GM23248 (cell line): ENCODE measurements around the gene ZBTB12. TPM values are rescaled to one million over a fixed set of nuclear protein-coding genes. Genes with fewer than 3 reads are reported as not detected.
A peak's percentile ranks its signal among the peaks of the same experiment; 100 is the strongest.

ENCODE experiments used
- DNase-seq: peaks from one replicate; pipeline ENCODE4 v3.0.0-alpha.2; 2015
- H2AFZ ChIP-seq: fragments of 200-600 bp; sonication (generic); 2 replicates; pipeline ENCODE4 v1.6.1; 2016; ENCODE audit warnings: antibody characterized with exemption
- H3F3A ChIP-seq: fragments of 200-600 bp; sonication (generic); 2 replicates; pipeline ENCODE4 v1.6.1; 2016; ENCODE audit warnings: mild to moderate bottlenecking, antibody characterized with exemption, mixed run types; ENCODE audit not compliant: insufficient read depth
- H3K27ac ChIP-seq: fragments of 200-600 bp; sonication (generic); 2 replicates; pipeline ENCODE4 v1.5.1; 2016; ENCODE audit warnings: mild to moderate bottlenecking
- H3K27me3 ChIP-seq: fragments of 200-600 bp; sonication (generic); replicated peaks from 2 replicates; pipeline ENCODE4 v1.6.1; 2016; ENCODE audit warnings: mild to moderate bottlenecking; ENCODE audit not compliant: insufficient read depth
- H3K36me3 ChIP-seq: fragments of 200-600 bp; sonication (generic); 2 replicates; pipeline ENCODE4 v1.6.1; 2016; ENCODE audit warnings: low read depth, mild to moderate bottlenecking
- H3K4me1 ChIP-seq: fragments of 200-600 bp; sonication (generic); 2 replicates; pipeline ENCODE4 v1.6.1; 2016; ENCODE audit warnings: mild to moderate bottlenecking; ENCODE audit not compliant: insufficient read depth
- H3K4me2 ChIP-seq: fragments of 200-600 bp; sonication (generic); one replicate; pipeline ENCODE4 v1.6.1; 2016; ENCODE audit warnings: mild to moderate bottlenecking; ENCODE audit not compliant: unreplicated experiment
- H3K4me3 ChIP-seq: fragments of 200-600 bp; sonication (generic); 2 replicates; pipeline ENCODE4 v1.5.1; 2016; ENCODE audit warnings: mild to moderate bottlenecking
- H3K79me2 ChIP-seq: fragments of 200-600 bp; sonication (generic); 2 replicates; pipeline ENCODE4 v1.6.1; 2016; ENCODE audit warnings: mild to moderate bottlenecking; ENCODE audit not compliant: insufficient read depth
- H3K9ac ChIP-seq: fragments of 200-600 bp; sonication (generic); 2 replicates; pipeline ENCODE4 v1.6.1; 2016; ENCODE audit warnings: mild to moderate bottlenecking
- H3K9me2 ChIP-seq: fragments of 200-600 bp; sonication (generic); 2 replicates; pipeline ENCODE4 v1.6.1; 2016; ENCODE audit warnings: mixed run types, mild to moderate bottlenecking, moderate library complexity; ENCODE audit not compliant: insufficient read depth
- H3K9me3 ChIP-seq: fragments of 200-600 bp; sonication (generic); one replicate; pipeline ENCODE4 v1.6.1; 2017; ENCODE audit warnings: low read depth
- H4K20me1 ChIP-seq: fragments of 200-600 bp; sonication (generic); 2 replicates; pipeline ENCODE4 v1.6.0; 2016; ENCODE audit not compliant: insufficient read depth
- EZH2 ChIP-seq: fragments of 200-600 bp; sonication (generic); IDR thresholded peaks from 2 replicates; pipeline ENCODE4 v1.6.1; 2018; ENCODE audit warnings: antibody characterized with exemption, mild to moderate bottlenecking; ENCODE audit not compliant: insufficient read depth, poor library complexity, severe bottlenecking
- EZH2phosphoT487 ChIP-seq: fragments of 200-600 bp; sonication (generic); IDR thresholded peaks from 2 replicates; pipeline ENCODE4 v1.6.1; 2018; ENCODE audit warnings: antibody characterized with exemption, moderate library complexity, mild to moderate bottlenecking, low read depth; ENCODE audit not compliant: insufficient read depth
- WGBS, 2 experiments: methylation state at CpG; one replicate each; pipeline ENCODE4 v1.1.6; 2015 to 2017; ENCODE audit warnings: low lambda C conversion rate in 2 of 2, low coverage in 1 of 2; ENCODE audit errors: missing lambda C conversion rate in 2 of 2; 5-methylcytosine and 5-hydroxymethylcytosine counted together
- in situ Hi-C: fragments of 300-500 bp; cut with MboI; formaldehyde crosslinking; loops from 2 replicates; pipeline ENCODE4 v1.15.0; 2020
- polyA plus RNA-seq: library from polyadenylated mRNA; unstranded; fragments of >200 nt; fragmentation: Nextera tagmentation; extraction: Ambion mirVana; gene quantifications from 2 replicates; pipeline ENCODE4 v1.2.1, GENCODE V29; 2016
- total RNA-seq: library from RNA; depleted of rRNA; stranded (reverse); fragments of >200 nt; shearing (Covaris generic); gene quantifications from 2 replicates; pipeline ENCODE4 v1.2.3, GENCODE V29; 2014

The ZBTB12 gene
- total and polyA plus RNA-seq, 2 experiments from 2014 or later: 6.1 TPM; not detected in 1

DNA sequence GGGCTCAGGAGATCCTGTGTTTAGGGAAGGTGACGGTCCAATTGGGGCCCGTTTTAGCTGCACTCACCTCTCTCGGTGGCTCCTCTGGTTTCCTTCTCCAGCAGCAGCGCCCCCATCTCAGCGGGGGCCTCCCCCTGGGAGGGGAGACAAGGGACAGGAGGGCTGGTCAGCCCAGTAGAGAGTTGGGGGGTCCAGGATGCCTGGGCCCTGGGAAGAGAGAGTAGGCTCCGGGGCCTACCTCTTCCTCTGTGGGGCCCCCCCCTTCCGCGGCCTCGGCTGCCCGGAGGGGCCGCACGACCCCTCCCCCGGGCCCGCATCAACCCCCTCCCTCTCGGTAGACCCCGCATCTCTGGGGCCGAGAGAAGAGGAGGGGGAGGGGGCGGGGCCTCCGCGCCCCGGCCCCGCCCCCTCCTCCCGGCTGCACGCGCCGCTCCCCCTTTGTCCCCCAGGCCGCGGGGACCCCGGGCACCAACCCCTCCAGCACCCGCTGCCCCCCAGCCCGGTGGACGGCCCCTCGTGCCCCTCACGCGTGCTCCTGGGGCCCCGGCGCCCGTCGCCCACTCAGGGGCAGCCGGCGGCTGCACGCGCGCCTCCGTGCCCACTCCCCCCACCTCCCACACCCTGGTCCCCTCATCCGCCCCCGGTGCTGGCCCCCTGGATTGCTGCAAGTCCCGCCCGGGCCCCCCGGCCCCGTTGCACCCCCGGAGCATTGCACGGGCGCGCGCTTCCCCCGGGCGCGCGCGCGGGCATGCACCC is 4.9 kb downstream of the ZBTB12 start:
- 0 out of 2 replicates have a peak, but pooled peaks cover 7% of the 10 kb centered on the region for H3K36me3 ChIP-seq
- H3K79me2 ChIP-seq: peaks cover 6% of the 10 kb centered on the region; the same call in 1 of the 2 replicates
- peaks cover 4% of the 10 kb centered on the region; the same call in 1 of the 2 replicates for H3F3A ChIP-seq
- H4K20me1 ChIP-seq: no peaks in the 10 kb centered on the region
- DNase-seq: peak; percentile 32
- no peak overlapping the region for H3K27ac ChIP-seq
- peaks cover 4% of the 10 kb centered on the region for H3K4me1 ChIP-seq
- no peaks in the 10 kb centered on the region for H3K27me3 ChIP-seq
- 5 to 11% methylated on average over 6 to 31 of the region's 62 CpGs for whole genome bisulfite sequencing, 2 experiments
- H3K9ac ChIP-seq: peak overlapping the region; percentile 82
- H3K4me2 ChIP-seq: peak overlapping the region; percentile 81
- H3K9me3 ChIP-seq: no peaks in the 10 kb centered on the region
- H2AFZ ChIP-seq: peak overlapping the region; percentile 80
- H3K4me3 ChIP-seq: peak overlapping the region; percentile 88
- TF ChIP-seq EZH2 (no peak), EZH2phosphoT487 (no peak)
- in situ Hi-C loops: no loop called here
- no peaks in the 10 kb centered on the region for H3K9me2 ChIP-seq

DNA sequence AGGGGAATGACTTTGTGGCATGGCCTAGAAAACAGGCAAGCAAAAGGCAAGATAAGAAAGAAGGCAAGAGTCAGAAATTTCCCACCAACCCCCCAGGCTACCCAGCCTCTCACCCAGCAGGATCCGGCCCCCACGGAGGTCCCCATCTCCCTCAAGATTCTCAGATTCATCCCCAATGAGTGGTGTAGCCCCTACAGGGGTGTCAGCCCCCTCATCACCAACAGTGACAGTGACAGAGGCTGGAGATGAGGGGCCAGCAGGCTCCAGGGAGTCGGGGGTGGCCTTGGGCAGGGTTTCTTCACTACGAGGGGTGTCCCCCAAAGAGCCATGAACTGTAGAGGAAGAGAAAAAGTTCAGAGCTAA is 5.4 kb downstream of the ZBTB12 start:
- peak overlapping the region; percentile 88 for H3K4me3 ChIP-seq
- no peak for DNase-seq
- no peaks in the 10 kb centered on the region for H3K27me3 ChIP-seq
- TF ChIP-seq EZH2phosphoT487 (no peak), EZH2 (no peak)
- in situ Hi-C loops: no loop called here
- H3K9me2 ChIP-seq: no peaks in the 10 kb centered on the region
- peak overlapping the region; percentile 81 for H3K4me2 ChIP-seq
- H3K4me1 ChIP-seq: peaks cover 4% of the 10 kb centered on the region
- H3K9me3 ChIP-seq: no peaks in the 10 kb centered on the region
- no peak overlapping the region for H3K27ac ChIP-seq
- no peaks in the 10 kb centered on the region for H4K20me1 ChIP-seq
- peaks cover 6% of the 10 kb centered on the region; the same call in 1 of the 2 replicates for H3K79me2 ChIP-seq
- H2AFZ ChIP-seq: peak overlapping the region; percentile 80
- H3K9ac ChIP-seq: peak overlapping the region; percentile 82
- peaks cover 4% of the 10 kb centered on the region; the same call in 1 of the 2 replicates for H3F3A ChIP-seq
- WGBS, 2 experiments: 49 to 50% methylated on average over 4 of the region's 4 CpGs
- H3K36me3 ChIP-seq: peaks cover 7% of the 10 kb centered on the region; the same call in 1 of the 2 replicates

DNA sequence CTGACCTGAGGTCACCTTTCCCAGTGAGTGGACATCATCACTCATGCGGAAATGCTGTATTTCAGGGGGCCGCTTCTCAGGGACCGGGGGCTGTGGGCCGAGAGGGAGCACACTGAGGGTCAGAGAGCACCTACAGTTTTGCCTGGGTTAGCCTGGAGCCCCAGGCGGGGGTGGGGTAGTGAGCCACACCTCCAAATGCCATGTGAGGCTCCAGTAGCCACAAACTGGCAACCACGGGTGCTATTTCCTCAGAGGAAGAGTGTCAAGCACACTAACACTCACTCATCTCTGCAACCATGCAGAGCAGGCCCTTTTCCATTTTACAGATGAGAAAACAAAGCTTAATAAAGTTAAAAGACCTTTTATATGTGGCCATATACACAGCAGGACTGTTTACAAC is 9.1 kb downstream of the ZBTB12 start:
- in situ Hi-C loops: no loop called here
- no peaks in the 10 kb centered on the region for H3K9me2 ChIP-seq
- no peaks in the 10 kb centered on the region for H3K27me3 ChIP-seq

DNA sequence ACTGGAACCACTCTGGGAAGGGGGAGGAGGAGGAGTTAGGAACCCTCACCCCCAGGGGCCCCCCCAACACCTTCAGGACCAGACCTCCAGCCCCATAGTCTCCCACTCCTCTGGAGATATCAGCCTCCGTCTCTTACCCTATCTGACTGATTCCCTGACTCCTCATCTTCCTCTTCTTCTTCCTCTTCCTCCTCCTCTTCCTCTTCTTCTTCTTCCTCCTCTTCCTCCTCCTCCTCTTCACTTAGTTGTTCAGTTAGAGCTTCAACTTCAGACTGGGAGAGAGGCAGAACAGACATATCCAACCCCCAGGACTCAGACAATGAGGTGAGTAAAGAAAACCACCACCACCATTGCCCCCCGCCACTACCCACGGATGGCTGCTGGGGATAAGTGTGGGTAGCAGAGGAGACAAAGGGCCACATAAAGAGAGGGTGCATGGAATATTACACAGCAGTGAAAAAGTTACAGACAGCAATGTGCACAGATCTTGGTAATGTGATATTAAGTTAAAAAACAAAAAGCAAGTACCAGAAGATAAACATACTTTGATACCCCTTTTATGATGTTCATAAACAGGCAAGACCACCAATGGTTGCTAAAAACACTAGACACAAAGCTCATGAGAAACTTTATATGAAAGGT is 12.4 kb downstream of the ZBTB12 start:
- TF ChIP-seq EZH2 (no peak), EZH2phosphoT487 (no peak)
- H2AFZ ChIP-seq: no peak overlapping the region
- H3F3A ChIP-seq: no peaks in the 10 kb centered on the region
- H3K4me2 ChIP-seq: no peak overlapping the region
- H3K9me3 ChIP-seq: no peaks in the 10 kb centered on the region
- H3K27ac ChIP-seq: no peak overlapping the region
- H3K27me3 ChIP-seq: no peaks in the 10 kb centered on the region
- H3K9ac ChIP-seq: no peak overlapping the region
- 91 to 96% methylated on average over 2 to 3 of the region's 3 CpGs for WGBS, 2 experiments
- DNase-seq: no peak
- H3K36me3 ChIP-seq: peaks cover 12% of the 10 kb centered on the region; the same call in 1 of the 2 replicates
- H3K4me3 ChIP-seq: no peak overlapping the region
- H3K4me1 ChIP-seq: no peaks in the 10 kb centered on the region
- H3K79me2 ChIP-seq: no peaks in the 10 kb centered on the region
- no peaks in the 10 kb centered on the region for H4K20me1 ChIP-seq
- in situ Hi-C loops: no loop called here
- H3K9me2 ChIP-seq: no peaks in the 10 kb centered on the region

More for the DNA sequence above, 9.1 kb downstream of the ZBTB12 start:
- Histone ChIP-seq H3K79me2 (no peaks in the 10 kb centered on the region), H3F3A (no peaks in the 10 kb centered on the region), H3K27ac (no peak overlapping the region), H4K20me1 (no peaks in the 10 kb centered on the region), H3K9me3 (no peaks in the 10 kb centered on the region), H3K4me2 (no peak overlapping the region), H2AFZ (no peak overlapping the region), H3K4me3 (no peak overlapping the region), H3K36me3 (peaks cover 12% of the 10 kb centered on the region; the same call in 1 of the 2 replicates), H3K4me1 (no peaks in the 10 kb centered on the region), H3K9ac (no peak overlapping the region)
- no peak for DNase-seq
- TF ChIP-seq EZH2phosphoT487 (no peak), EZH2 (no peak)
- 77 to 87% methylated on average over 6 of the region's 6 CpGs for WGBS, 2 experiments
